Ecto neural progenitor cell (in vitro differentiated cells): ENCODE measurements around the gene FANCI.

ENCODE experiments used
- DNase-seq: peaks from one replicate; pipeline ENCODE4 v3.0.0-alpha.2; 2018; ENCODE audit warnings: low spot score

FANCI gene

DNA sequence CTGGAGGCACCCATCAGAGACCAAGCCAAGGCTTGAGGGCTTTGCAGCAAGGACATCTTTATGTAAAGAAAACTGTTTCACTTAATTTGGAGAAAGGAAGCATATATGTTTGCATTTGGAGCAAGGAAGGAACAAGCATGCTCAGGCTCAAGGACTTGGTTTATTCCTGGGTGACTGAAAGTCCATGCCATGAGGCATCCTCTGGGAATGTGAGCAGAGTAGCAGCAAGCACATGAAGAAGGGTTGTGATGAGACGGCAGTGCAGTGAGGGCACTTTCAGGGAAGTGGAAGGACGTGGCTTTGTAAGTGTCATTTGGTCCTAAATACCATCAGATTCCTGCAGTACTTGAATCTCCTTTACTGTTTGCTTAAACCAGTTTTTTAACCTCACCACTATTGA is 64.0 kb downstream of the FANCI start:
- DNase-seq = no peak

DNA sequence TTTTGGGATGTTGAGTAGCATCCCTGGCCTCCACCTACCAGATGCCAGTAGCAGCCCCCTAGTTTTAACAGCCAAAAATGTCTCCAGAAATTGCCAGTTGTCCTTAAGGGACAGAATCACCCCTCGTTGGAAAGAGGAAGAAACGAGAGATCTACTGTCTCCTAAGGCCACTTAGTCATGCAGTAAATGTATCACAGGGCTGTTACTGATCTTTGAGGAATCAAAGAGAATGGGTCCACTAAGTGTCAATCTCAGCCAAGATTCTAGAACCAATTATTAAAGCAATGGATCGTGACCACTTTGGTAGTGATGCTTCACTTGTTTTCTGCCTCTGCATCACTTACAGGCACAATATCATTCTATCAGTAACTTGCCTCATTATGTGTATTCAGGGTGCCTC is 64.5 kb downstream of the FANCI start:
- DNase-seq = no peak

DNA sequence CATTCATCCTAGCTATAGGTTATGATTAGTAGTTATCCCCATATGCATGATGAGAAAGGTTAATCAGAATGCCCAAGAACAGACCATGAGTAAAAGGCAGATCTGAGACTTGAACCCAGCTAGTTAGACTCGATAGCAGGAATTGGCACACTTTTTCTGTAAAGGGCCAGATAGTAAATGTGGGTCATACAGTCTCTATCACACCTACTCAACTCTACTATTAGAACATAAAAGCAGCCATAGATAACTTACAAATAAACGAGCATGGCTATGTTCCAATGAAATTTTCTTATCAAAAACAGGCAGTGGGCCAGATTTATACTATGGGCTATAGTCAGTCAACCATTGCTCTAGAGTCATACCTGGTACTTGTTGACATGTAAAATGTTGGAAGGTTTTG is 66.2 kb downstream of the FANCI start:
- DNase-seq = no peak

DNA sequence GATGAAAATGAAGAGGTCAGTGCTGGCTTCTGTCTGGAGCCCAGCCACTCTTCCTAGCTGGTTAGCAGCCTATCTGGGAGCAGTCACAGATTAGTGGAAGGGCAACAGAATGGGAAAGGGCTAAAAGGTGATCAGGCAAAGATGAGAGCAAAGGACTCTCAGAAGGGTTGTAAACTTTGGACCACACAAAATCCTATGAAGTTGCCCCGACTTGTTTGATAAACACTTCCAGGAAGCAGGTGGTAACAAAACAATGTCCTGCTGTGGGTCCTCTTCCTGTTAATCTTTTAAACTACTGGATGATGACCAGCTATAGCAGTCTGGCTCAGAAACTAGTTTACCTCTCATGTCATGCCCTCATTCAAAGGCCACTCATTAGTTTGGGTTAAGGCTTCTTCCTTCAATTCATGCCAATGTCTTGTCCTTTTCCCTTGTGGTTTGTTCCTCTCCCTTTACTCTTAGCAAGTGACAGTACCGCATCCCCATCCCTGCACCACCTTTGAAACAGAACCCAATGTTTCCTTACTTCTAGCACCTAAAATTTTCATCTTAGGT is 71.7 kb downstream of the FANCI start:
- DNase-seq = no peak

DNA sequence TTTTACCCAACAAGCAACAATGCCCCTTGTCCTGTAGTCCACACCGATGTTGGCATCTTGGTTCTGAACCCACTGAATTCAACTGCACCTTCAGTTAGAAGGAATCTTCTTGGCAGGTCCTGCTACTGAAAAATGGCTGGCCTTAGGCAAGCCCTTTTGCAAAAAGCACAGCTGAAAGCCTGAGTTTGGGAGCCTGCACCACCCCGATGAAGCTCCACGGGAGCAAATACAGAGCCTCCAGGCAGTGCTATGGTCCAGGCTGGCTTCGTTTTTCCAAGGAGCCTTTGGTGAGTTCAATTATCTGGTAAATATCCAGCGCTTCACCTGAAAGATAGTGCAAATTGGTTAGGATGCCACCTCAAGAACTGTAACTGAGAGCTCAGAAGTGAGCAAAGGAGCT is 72.7 kb downstream of the FANCI start:
- DNase-seq = no peak

DNA sequence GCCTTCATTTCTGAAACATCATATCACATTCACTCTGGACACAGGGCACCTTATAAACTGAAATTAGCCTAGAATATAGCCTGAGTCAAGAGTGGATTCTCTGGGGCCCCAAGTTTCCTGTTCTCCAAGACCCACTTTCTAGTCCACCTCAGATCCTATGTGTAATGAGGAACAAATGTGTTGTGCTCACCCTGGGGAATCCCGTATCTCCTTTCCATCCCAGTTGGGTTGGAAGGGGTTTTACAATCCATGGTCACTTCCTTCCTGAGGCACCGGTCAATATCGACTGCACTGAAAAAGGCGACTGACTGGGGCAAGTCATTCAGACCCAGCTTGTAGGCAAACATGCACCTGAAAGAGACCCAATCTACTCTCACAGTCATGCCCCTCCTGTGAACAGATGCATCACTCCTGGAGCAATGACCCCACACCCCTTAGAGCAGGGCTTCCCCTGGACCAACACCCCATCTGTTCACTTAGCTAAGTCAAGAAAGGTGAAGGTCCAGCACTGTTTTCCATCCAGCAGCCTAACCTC is 73.5 kb downstream of the FANCI start:
- no peak for DNase-seq

DNA sequence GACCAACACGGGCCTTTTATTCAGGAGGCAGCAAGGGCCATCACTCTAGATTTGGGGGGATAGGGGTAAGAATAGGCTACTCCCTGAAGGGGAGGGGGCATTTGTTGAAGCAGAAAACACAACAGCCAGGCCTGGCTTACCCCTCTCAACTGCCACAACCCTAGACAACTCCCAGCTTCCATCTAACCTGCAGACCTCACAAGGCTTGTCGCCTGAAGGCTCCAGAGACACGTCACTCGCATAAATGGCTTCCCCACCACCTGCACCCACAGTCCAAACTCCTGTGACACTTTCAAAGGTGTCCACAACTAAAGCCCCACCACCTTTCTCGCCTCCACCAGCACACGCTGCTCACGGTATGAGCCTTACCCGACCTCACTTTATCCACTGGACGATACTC is 75.9 kb downstream of the FANCI start:
- no peak for DNase-seq

DNA sequence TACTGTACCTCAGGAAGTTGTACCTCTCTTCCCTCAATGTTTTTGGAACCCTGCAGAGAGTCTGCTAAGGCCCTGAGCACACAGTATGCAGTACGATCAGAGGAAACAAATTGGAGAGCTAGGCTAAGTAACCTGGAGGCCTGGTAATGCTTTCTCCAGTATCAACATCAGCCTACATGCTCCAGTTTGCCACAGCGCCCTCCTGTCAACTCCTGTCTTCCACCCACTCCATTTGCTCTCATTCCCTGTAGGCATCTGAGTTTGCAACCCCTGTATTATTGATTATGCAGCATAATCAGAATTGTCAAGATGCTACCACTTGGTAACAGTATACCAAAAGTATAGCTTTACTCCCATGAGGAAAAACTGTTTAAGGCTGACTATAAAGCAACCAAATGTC is 76.4 kb downstream of the FANCI start:
- no peak for DNase-seq

DNA sequence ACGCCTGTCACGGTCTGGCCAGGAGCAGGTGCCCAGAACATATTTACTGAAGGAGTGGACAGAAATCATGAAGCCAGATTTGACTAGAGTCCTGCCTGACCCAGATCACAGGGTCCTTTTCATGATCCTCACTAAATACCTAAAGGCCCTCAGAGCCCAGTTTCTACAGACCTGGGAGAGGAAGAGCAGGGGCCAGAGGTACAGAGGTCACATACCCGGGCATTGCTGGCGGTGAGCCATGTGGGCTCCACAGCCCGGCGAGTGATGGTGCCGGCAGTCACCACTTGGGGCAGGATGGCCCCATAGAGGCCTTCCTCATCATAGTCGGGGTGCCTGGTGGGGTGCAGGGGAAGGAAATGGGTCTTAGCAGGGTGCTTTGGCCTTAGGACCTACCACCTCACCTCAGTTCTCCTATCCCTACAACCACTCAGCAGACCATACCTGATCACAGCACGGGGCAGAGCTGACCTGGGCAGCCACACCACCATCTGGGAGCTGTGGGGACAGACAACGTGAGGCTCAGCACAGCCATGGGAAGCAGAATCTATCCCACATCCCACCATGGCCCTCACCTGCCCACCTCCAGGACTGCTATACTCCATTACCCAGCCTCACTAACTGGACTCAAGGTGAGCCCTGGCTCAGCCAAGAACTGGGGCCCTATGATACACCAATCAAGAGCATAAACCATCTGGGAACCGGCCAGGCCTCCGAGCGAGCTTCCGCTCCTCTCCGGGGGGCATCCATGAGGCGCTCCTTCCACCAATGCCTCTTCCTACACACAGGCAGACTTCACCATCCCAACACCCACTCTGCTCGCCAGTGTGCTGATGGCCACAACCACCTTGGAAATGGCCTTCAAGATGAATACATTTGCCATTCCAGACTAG is 78.0 kb downstream of the FANCI start:
- no peak for DNase-seq

DNA sequence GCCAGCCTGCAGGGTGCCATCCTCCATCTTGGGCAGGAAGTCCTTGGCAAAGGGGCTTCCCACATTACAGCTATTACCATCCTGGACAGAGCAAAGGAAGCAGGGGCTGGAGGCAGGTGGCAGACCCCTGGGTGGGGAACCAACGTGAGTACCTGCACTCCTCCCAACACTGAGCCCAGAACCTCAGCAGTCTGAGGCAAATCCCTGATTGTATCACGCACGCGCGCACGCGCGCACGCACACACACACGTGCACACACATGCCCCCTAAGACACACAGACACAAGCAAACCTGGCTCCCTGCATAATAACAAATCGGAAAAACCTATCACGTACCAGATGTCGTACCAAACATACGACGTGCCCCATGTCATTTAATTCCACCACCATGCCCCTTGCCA is 79.0 kb downstream of the FANCI start:
- DNase-seq = no peak

DNA sequence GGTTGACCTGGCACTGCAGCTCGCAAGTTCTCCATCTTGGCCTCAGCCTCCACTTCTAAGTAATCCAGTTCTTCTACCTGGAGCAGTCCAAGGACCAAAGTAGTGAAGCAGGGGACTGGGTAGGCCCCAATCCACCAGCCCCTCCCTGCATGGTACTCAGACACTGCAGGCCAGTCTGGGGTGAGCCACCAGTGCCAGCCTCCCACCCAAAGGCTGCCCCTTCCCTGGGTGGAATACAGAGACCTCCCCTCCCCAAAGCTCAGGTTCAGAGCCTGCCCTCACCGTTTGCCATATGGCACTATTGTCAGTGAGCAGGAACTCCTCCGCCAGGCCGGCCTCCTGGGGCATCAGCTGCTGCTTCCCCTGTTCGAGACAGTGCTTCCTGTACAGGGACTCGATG is 80.0 kb downstream of the FANCI start:
- no peak for DNase-seq

DNA sequence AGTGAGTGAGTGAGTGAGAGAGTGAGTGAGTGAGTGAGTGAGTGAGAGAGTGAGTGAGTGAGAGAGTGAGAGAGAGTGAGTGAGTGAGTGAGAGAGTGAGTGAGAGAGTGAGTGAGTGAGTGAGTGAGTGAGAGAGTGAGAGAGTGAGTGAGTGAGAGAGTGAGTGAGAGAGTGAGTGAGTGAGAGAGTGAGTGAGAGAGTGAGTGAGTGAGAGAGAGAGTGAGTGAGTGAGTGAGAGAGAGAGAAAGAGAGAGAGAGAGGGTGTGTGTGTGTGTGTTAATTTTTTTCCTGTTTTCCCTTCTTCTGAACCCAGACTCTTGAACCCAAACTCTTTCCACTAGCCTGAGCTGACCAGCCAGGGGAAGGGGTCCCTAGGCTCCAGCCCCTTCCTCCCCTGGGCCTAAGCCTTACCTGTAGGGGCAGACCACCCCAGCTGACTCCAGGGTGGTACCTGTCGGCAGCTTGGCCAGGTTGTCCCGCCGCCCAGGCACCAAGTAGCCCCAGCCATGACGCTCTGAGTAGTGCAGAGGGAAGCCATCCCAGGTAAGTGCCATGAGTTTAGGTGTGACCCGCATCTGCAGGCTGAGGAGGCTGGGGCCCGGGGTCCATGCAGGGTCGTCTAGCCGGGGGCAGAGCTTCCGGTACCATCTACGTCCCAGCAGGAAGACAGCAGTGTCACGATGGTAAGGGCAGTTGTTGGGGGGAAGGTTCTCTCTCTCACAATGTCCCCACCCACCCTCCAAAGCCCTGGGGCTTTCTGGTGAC is 81.4 kb downstream of the FANCI start:
- no peak for DNase-seq

DNA sequence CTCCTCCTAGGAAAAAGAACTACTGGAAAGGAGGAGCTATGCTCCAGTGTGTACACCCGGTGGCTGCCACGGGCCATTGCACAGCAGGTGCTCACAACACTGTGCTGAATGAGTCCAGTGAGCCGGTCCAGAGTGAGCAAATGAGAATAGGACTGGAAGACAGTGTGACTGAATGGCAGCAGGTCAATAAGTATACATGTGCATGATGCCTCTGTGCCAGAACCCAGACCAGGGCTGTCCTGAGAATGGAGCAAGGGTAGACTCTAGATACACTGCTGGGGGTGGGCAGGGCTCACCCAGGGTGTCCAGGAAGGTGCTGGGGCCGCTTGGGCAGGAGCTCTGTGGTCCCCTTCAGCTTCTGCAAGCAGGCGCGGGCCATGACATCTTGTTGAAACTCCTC is 82.5 kb downstream of the FANCI start:
- no peak for DNase-seq

DNA sequence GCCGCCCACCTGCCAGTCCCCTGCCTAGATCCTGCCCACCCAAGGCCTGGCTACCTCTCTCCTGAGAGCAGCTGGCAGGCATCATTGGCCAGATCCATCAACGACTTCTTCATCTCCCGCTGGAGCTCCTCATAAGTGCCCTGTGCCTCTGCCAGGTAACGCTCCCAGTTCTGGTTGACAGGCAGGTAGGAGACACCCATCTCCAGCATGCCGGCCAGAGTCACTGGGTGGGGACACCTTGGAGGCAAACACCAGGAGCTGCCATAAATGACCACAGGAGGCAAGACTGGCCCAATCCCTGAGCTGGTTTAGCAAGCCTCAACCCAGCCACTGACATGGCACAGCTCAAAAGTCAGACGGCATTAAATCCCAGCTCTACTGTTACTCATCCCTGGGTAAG is 83.3 kb downstream of the FANCI start:
- no peak for DNase-seq

DNA sequence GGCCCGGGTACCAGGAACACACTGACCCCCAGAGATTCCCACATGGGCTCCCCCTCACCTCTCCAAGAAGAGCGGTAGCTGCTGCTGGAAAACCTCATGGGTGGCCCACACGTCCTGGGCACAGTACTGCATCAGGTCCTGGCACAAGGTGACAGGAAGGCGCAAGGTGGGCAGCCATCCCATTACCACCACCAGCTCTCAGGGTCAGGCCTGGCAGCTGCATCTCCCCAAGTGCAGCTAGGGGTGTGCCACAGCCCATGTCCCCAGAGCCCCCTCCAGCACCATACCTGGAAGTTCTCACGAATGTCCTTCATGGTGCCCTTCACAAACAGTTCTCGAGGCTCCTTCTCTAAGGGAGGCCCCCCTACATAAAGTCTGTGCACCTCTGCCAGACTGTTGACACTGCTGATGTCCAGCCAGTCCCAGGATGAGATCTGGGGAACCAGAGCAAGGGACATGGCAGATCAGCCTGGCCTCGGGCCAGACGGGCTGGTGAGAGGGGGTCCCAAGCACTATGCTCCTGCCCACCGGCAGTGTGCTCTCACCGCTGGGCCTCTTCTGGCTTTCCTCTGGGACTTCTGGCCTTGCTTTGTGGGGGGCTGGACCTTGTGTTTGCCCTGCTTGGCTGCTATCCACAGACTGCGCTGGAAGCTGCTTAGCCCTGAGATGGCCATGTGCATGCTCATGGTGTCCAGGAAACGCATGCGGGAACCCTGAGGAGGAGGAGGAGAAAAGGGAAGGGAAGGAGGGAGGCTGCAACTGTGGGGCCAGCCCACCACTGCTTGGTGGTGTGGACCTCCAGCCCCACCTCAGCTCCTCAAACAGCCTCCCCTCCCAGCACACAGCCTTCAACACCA is 84.8 kb downstream of the FANCI start:
- DNase-seq = no peak

DNA sequence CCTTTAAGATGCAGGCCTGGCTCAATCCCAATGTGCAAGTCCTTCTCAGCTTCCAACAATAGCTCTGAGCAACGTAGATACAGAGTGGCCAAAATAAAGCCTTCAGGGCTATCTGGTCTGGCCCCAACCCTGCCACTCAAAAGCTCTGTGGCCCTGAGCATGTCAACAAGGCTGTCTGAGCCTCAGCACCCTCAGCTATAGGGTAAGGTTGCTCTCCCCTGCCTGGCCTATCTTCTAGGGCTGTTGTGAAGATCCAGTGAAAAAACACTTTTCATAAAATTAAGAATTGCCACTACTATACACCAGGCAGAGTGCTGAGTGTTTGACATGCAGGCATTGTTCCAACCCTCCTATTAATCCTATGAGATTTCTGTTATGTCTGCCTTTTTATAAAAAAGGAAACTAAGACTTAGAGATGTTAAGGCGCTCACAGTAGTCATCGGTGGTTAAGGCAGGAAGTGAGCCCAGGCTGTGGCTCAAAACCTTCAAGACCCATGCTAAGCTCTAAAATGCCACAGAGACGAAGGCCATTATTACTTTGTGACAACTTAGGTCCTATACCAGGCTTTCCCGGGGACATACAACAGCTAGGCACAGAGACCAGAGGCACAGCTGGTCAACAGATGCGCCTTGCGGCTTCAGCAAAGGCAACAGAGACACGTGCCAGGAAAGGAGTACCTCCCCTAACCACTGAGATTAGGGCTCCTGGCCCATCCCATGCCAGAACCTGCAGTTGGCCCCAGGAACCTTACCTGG is 85.7 kb downstream of the FANCI start:
- no peak for DNase-seq

DNA sequence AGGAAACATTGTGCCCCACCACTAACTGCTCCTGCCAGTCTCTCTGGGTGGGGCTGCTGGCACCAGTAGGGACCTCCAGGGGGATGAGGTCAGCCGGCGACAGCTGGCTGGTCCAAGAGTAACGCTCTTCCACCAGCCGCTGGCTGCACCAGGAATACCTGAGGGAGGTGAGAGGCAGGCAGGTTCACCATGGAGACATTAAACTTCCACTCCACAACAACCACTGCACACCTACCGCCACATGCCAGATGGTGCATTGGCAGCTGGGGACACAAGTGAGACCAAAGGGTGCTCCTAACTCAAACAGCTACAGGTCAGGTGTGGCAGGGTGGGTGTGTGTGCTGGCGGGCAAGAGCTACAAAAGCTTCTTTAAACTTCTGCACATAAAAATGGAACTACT is 86.3 kb downstream of the FANCI start:
- no peak for DNase-seq

DNA sequence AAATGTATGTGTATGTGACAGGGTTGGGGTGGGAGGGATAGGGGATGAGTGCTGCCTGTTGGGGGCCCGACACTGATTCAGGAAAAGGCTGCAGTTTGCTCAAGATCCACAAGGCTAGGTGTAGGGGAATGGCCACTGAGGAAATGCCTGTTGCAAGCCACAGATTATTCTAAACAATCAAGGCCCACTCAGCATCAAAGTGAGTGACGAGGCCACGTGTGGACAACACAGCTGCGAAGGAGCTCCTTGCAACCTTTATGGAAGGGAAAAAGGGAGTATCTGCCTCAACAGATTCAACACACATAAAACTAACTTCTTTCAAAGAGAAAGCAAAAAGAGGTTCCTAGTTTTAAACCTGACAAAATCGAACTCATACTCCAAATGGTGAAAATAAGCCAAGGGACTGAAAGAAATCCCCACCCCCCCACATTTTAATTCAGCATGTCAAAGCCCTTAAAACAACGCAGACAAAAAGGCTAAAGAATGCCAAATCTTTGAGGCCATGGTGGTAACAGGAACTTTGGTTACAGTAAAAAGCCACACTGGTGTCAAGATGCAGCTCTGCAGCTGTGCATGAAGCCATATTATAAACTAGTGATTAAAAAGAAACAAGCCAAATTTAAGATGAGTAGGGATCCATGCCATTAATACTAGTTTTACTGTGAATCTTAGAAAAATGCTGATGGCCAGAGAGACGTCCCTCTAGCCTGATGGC is 87.3 kb downstream of the FANCI start:
- no peak for DNase-seq

DNA sequence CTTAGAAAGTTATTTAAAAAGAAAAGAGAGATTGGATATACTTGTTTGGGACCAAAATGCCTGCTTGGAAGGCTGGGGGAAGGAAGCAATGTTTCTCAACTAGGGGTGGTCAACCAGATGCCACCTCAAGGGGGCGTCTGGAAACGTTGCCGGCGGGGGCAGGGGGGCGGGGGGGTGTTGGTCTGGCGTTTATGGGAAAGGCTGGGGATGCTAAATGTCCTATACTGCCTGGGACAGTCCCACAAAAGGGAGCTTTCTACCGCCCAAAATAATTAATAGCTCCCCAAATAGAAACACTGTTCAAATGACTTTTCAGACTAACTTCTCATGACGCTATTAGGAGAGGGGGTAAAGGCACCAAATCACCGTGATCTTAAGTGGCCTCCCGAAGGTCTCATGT is 88.7 kb downstream of the FANCI start:
- no peak for DNase-seq

DNA sequence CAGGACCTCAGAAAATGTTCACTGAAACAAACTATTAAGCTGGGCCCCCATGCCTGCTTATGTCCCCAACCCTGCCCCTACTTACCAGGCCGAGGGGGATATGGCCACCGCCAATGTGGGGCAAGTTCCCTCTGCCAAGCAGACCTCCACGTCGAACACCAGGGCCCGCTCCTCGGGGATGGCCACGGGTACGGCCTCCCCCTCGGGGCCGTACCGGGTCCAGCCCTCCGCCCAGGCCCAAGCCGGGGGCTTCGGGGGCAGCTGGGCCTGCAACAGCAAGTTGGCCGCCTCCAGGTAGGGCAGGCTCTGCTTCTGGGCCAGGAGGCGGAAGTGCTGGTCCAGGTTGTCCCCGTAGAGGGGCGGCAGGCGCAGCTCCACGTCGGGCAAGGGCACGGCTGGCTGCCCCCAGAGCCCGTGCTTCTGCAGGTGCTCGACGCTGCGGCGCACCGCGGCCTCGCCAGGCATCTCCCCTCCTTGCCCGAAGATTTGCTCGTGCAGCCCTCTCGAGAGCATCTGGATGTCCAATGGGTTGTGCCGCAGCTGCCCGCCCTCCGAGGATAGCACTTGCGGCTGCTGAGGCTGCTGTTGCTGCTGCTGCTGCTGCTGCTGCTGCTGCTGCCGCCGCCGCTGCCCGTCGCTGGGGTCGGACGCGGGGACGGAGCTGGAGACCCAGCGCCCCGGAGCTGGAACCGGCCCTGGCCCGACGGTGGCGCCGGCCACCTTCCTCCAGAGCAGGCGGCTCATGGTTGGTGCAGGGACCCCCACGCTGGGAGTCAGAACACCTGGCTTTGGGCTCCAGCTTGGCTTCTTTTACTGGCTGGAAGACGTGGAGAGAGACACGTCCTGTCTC is 89.5 kb downstream of the FANCI start:
- no peak for DNase-seq
